CD4-positive, alpha-beta T cell treated with Interleukin-17A for 4 hours (primary cell): Measurements from ENCODE around the gene NAPEPLD.
"Not testable (repeated sequence)": the region's sequence is repeated elsewhere in the genome, so short reads cannot be mapped to it uniquely, and the experiment has no call there.

Source experiments
- DNase-seq: peaks from one replicate; pipeline ENCODE4 v3.0.0-alpha.2; 2020; ENCODE audit warnings: mixed read lengths

The NAPEPLD gene

DNA sequence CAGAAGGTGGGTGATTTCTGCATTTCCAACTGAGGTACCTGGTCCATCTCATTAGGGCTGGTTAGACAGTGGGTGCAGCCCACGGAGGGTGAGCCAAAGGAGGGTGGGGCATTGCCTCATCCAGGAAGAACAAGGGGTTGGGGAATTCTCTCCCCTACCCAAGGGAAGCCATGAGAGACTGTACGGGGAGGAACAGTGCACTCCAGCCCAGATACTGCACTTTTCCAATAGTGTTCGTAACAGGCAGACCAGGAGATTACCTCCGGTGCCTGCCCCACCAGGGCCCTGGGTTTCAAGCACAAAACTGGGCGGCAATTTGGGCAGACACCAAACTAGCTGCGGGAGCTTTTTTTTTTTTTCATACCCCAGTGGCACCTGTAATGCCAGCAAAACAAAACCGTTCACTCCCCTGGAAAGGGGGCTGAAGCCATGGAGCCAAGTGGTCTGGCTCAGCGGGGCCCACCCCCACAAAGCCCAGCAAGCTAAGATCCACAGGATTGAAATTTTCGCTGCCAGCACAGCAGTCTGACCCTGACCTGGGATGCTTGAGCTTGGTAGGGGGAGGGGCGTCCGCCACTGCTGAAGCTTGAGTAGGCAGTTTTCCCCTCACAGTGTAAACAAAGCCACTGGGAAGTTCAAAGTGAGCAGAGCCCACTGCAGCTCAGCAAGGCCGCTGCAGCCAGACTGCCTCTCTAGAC, 42.7 kb downstream of the NAPEPLD start:
- DNase-seq: no peak

GRCh38 chr7:103101543-103101942, 47.4 kb downstream of the NAPEPLD start:
- no peak for DNase-seq

- no peak for DNase-seq
Observed at GRCh38 chr7:103100348-103100747, 48.6 kb downstream of the NAPEPLD start.

DNA sequence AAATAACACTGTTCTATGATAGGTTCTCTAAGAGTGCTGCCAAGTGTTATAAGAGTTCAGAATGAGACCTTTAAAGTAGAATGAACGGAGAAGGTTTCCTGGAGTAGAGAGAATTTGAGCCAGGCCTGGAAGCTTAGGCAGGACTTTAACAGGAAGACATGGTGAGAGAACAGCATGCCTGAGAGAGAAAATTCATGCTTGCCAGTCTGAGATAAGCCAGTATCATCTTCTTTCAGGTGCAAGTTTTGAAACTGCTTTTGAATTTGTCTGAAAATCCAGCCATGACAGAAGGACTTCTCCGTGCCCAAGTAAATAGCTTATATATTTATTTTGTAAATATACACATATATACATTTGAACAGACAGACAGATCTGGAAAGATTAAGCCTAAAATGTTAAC, 51.9 kb downstream of the NAPEPLD start:
- DNase-seq: no peak

- DNase-seq: not testable (repeated sequence)
Observed at GRCh38 chr7:103095558-103095957, 53.3 kb downstream of the NAPEPLD start.

GRCh38 chr7:103094102-103094501, 54.8 kb downstream of the NAPEPLD start:
- DNase-seq: no peak

GRCh38 chr7:103093429-103093828, 55.5 kb downstream of the NAPEPLD start:
- DNase-seq: no peak

DNA sequence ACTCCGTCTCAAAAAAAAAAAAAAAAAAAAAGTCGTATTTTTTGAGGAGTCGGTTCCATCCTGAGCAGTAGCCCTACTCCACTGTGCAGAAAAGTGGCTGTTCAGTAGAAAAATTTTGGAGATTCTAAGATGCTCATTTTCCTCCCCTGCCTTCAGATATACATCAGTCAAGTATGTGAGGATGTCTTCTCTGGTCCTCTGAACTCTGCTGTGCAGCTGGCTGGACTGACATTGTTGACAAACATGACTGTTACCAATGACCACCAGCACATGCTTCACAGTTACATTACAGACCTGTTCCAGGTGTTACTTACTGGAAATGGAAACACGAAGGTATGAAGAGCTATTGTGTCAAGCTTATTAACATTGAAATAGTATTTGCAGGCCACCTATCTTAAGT, 56.6 kb downstream of the NAPEPLD start:
- DNase-seq: not testable (repeated sequence)

DNA sequence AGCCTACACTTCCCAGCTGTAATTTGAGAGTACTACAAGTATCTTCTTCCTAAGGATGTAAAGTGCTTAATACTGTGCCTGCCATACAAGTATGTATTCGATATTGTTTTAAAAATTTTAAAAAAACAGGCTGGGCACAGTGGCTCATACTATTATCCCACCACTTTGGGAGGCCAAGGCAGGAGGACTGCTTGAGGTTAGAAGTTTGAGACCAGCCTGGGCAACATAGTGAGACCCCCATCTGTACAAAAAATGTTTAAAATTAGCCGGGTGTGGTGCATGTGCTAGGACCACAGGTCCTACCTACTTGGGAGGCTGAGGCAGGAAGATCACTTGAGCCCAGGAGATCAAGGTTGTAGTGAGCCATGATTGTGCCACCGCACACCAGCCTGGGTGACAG, 65.7 kb downstream of the NAPEPLD start:
- DNase-seq: no peak

DNA sequence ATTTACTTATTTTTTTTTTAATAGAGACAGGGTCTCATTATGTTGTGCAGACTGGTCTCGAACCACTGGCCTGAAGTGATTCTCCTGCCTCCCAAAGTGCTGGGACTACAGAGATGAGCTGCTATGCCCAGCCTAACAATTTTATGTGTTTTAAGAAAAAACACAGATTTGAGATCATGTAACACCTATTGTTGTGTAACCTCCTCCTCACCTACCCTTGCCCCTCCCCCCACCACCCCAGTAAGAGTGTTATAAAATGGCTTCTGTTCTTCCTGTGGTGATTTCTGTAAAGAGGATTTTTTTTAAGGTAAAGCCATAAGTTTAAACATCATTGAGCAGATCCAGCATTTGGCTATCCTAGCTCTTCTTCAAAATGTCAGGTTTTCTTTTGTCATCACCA, 66.4 kb downstream of the NAPEPLD start:
- no peak for DNase-seq

DNA sequence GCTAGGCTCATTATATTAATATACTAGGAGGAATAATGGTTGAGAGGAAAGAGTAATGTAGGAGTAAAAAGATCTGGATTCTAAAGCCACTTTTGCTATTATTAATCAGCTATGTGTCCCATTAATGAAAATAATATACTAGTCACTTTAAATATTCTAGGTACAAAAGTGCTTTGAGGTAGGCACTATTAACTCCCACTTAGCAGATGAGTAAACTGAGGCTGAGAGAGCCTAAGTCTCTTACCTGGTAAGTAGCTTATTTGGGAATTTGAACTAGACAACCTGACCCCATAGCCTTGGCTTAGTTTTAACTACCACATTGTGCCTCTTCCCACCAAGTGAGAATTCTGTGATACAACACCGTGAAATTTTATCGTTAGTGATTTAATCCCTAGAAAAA, 68.0 kb downstream of the NAPEPLD start:
- no peak for DNase-seq

DNA sequence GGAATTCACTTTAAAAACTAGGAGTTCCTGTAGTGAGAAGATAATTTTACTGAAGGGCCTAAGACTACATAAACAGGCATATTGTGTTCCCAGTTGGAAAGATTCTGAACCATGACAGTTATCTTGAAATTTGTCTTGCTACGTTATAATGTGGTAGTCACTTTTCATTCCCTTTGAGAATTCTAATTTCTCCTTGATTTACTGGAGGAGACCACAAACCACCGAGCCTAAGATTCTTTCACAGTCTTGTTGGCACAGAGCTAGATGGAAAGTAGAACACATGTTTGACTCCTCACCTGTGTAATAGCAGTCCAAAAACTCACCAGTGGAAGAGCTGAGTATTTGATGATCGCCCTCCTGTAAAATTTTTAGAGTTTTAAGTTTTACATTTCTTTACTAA, 69.1 kb downstream of the NAPEPLD start:
- DNase-seq: no peak

DNA sequence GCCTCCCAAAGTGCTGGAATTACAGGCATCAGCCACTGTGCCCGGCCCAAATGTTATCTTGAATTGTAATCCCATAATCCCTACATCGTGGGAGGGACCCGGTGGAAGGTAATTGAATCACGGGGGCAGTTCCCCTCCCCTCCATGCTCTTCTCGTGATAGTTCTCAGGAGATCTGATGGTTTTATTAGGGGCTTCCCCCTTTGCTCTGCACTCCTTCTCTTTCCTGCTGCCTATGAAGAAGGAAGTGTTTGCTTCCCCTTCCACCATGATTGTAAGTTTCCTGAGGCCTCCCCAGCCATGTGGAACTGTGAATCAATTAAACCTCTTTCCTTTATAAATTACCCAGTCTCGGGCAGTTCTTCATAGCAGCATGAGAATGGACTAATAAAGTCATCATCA, 70.7 kb downstream of the NAPEPLD start:
- not testable (repeated sequence) for DNase-seq

DNA sequence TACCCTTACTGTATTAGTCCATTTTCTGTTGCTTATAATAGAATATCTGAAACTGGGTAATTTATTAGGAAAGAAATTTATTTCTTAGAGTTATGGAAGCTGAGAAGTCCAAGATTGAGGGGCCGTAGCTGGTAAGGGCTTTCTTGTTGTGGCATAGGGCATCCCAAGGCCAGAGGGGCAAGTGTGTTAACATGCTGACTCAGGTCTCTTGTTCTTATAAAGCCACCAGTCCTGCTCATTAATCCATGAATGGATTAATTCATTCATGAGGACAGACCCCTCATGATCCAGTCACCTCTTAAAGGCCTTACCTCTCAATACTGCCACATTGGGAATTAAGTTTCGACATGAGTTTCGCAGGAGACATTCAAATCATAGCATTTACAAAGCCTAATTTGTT, 71.6 kb downstream of the NAPEPLD start:
- DNase-seq: no peak

DNA sequence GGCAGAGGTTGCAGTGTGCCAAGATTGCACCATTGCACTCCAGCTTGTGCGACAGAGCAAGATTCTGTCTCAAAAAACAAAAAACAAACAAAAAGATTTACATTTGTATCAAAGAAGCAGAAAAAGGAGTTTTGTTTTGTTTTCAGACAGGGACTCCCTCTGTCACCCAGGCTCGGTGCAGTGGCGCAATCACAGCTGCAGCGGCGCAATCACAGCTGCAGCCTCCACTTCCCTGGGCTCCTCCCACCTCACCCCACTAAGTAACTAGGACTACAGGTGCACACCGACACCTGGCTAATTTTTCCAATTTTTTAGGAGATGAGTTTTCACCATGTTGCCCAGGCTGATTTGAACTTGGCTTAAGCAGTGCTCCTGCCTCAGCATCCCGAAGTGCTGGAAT, 72.1 kb downstream of the NAPEPLD start:
- DNase-seq: peak; percentile 4

GRCh38 chr7:103075337-103075918, 73.5 kb downstream of the NAPEPLD start:
- DNase-seq: peak; percentile 76

DNA sequence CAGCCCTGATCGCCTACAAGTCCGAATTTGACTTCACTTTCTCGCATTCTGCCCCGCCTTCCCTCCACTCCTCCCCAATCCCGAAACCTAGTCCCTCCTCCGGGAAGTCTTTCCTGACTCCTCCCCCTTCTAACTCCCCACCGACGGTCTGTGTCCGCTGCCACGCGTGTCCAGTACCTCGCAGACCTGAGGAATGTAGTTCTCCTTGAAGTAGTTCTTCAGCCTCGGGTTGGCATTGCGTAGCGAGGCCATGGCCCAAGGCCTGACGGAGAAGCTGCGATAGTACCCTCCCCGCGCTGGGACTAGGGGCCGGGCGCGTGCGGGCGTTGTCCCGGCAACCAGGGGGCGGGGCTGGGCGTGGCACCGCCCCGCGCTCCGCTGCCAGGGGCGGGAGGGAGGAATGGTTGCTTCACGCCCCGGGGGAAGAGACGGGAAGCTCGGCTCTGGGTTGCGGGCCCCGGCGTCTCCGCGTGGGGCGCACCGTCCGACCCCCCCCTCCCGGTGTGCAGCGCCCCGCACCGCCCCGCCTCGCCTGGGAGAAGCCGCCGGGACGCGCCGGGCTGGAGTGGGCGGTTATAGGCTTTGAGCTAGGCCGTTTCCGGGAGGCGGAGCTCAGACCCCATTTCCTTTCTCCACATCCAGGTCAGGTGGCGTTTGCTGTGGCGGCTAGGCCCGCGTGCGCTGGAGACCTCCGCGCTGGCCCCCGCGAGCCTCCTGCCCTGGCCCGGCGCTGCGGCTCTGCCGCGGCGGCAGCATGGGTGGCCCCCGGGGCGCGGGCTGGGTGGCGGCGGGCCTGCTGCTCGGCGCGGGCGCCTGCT, 74.2 kb downstream of the NAPEPLD start, which contains the start of the genes ARMC10 and FBXL13:
TSS of gene ARMC10 (plus strand) at position 622 of the 818 bp plus-strand sequence. CDS start at position 755, 133 bp downstream.
TSS of gene FBXL13 (minus strand) at position 278 of the 818 bp plus-strand sequence.
- peak; percentile 92 for DNase-seq

DNA sequence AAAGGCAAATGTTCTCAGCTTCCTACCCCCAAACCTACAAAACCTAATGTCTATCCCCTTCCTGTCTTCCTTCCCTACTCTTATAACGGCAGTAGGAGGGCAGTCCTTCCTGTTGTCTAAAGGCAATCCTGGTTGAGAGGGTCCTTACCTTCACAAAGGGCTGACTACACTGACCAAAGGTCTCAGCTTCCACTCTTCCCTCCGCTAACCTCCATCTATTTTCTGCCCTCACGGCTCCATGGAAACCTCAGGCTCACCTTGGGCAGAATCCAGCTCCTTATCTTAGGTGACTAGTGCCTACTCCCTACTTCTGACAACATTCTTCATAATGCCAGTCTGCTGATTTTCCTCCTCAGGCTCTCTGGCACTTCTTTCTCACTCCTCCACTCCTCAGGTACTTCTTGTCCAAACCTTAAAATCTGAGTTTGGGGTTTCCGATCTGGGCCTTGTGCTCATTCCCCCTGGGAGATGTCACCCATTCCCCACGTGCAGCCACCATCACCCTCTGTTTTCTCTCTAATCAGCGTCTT, 74.8 kb downstream of the NAPEPLD start:
- no peak for DNase-seq

- no peak for DNase-seq
Observed at GRCh38 chr7:103071000-103071399, 77.9 kb downstream of the NAPEPLD start.

DNA sequence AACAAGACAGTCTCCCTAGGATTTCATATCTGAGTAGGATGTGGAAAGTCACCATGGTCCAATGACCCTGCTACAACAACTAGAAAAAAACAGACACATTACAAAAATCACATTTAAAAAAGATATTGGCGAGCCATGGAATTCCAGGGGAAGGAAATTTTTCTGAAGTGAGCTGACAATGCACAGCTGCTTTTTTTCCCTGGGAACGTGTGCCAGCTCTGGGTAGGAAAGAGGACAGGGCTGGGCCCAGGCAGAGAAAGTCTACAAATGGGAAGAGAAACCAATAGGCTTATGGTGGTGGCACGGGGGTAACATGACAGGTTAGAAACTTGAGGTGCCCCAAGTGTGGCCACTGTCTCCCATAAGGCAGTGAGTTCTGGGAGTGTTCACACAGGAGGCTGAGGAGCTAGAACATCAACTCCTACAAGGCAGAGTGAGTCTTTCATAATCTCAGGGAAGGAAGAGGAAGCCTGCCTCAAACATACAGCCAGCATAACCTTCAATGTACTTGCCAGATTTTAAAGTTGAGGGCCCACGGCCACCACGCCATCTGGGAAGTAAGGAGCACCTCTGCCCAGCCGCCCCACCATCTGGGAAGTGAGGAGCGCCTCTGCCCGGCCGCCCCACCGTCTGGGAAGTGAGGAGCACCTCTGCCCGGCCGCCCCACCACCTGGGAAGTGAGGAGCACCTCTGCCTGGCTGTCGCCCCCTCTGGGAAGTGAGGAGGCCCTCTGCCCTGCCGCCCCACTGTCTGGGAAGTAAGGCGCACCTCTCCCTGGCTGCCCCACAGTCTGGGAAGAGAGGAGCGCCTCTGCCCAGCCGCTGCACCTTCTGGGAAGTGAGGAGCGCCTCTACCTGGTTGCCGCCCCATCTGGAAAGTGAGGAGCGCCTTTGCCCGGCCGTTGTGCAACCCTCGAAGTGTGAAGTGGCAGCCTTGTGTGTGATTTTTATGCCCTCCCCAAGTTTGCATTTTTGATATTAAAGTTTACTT, 80.2 kb downstream of the NAPEPLD start:
- no peak for DNase-seq

GRCh38 chr7:103065667-103066066, 83.2 kb downstream of the NAPEPLD start:
- peak; percentile 50 for DNase-seq

DNA sequence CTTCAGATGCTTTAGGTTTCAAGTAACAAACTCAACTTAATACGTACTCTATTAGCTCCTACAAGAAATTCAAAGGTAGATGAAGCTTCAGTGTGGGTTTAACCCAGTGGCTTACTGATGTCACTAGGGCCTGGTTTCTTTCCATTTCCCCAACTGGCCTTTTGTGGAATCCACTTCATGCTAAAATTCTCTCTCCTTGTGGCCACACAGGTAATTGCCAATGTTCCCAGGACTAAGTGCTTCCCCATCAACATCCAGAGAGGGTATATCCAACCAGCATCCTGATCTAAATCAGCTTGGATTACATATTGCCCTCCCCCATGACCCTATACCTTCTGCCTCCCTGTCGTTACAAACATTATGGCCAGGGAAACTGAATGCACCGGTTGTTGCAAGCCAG, 85.0 kb downstream of the NAPEPLD start:
- no peak for DNase-seq
